Nephron progenitor cell (in vitro differentiated cells): ENCODE data around the gene SEC63.
A peak's percentile ranks its signal among the peaks of the same experiment; 100 is the strongest.
"Not testable (repeated sequence)": the region's sequence is repeated elsewhere in the genome, so short reads cannot be mapped to it uniquely, and the experiment has no call there.

Source experiments
- DNase-seq: peaks from one replicate; pipeline ENCODE4 v3.0.0; 2021
- H3K27ac Mint-ChIP-seq: 2 replicates; pipeline ENCODE4 v1.8.0; 2021; ENCODE audit warnings: mild to moderate bottlenecking, moderate library complexity, mixed read lengths
- H3K27me3 Mint-ChIP-seq: 2 replicates; pipeline ENCODE4 v1.8.0; 2021; ENCODE audit warnings: mild to moderate bottlenecking, low read depth, mixed read lengths; ENCODE audit not compliant: poor library complexity
- H3K36me3 Mint-ChIP-seq: 2 replicates; pipeline ENCODE4 v1.8.0; 2021; ENCODE audit warnings: low read depth, mixed read lengths
- H3K4me1 Mint-ChIP-seq: 2 replicates; pipeline ENCODE4 v1.8.0; 2021; ENCODE audit warnings: mixed read lengths
- H3K4me3 Mint-ChIP-seq: 2 replicates; pipeline ENCODE4 v1.8.0; 2021; ENCODE audit warnings: mild to moderate bottlenecking, moderate library complexity, mixed read lengths
- H3K9me3 Mint-ChIP-seq: 2 replicates; pipeline ENCODE4 v1.8.0; 2021; ENCODE audit warnings: mild to moderate bottlenecking, moderate library complexity, mixed read lengths
- TF ChIP-seq, protein P1 (sequence below): fragments of 200-600 bp; sonication (generic); IDR thresholded peaks from 2 replicates; pipeline ENCODE4 v1.5.0; 2021; ENCODE audit warnings: antibody characterized with exemption

The SEC63 gene

DNA sequence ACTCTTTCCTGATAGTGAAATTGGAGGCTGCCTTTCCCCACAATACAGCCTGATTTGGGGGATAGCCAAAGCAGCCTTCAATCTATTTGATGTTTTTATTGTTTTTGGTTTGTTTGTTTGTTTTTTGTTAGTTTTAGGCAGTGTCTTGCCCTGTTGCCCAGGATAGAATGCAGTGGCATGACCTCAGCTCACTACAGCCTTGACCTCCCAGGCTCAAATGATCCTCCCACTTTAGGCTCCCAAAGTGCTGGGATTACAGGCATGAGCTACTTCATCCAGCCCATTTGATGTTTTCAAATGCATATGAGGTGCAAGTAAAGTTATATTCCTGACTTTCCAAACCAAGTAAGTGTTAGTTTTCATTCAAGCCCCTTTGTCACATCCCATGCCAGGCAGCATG is 41.3 kb upstream of the SEC63 start:
- Mint-ChIP-seq H3K27me3 (peaks cover 4% of the 10 kb centered on the region), H3K27ac (peak overlapping the region; percentile 47), H3K4me1 (peaks cover 47% of the 10 kb centered on the region), H3K9me3 (no peaks in the 10 kb centered on the region), H3K36me3 (no peaks in the 10 kb centered on the region), H3K4me3 (peak overlapping the region; percentile 6)
- DNase-seq: peak; percentile 8
- TF ChIP-seq, protein P1, sequence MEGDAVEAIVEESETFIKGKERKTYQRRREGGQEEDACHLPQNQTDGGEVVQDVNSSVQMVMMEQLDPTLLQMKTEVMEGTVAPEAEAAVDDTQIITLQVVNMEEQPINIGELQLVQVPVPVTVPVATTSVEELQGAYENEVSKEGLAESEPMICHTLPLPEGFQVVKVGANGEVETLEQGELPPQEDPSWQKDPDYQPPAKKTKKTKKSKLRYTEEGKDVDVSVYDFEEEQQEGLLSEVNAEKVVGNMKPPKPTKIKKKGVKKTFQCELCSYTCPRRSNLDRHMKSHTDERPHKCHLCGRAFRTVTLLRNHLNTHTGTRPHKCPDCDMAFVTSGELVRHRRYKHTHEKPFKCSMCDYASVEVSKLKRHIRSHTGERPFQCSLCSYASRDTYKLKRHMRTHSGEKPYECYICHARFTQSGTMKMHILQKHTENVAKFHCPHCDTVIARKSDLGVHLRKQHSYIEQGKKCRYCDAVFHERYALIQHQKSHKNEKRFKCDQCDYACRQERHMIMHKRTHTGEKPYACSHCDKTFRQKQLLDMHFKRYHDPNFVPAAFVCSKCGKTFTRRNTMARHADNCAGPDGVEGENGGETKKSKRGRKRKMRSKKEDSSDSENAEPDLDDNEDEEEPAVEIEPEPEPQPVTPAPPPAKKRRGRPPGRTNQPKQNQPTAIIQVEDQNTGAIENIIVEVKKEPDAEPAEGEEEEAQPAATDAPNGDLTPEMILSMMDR: no peak

DNA sequence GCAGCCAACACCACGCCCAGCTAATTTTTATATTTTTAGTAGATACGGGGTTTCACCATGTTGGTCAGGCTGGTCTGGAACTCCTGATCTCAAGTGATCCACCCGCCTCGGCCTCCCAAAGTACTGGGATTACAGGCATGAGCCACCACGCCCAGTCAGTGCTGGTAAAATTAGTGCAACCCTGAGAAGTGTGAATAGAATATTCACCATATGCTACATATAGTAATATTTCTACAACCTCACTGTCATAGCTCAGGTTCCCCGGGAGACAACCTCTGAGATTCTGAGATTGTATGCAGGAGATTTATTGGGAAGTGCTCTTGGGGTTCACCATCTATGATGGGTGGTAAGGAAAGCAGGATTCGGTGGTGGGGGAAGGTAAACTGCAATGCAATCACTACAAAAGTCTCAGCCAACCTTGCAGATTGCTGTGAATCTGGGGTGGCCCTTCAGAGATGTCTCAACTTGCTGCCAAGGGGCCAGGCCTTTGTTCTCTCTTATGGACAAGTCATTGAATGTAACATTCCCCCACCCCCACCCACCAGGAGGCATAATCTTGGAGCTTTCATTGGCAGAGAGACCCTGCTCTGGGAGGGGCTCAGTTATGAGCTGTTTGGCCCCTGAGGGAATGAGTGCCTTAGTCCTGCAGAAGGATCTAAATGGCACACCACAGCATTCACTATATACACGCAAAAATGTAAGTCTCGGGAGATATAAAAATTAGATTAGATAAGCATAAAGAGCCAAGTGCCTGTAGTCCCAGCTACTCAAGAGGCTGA is 34.0 kb upstream of the SEC63 start:
- Mint-ChIP-seq H3K4me3 (no peak overlapping the region), H3K36me3 (no peaks in the 10 kb centered on the region), H3K27ac (no peak overlapping the region), H3K4me1 (peaks cover 32% of the 10 kb centered on the region), H3K27me3 (no peaks in the 10 kb centered on the region), H3K9me3 (no peaks in the 10 kb centered on the region)
- TF ChIP-seq, protein P1: no peak
- no peak for DNase-seq

DNA sequence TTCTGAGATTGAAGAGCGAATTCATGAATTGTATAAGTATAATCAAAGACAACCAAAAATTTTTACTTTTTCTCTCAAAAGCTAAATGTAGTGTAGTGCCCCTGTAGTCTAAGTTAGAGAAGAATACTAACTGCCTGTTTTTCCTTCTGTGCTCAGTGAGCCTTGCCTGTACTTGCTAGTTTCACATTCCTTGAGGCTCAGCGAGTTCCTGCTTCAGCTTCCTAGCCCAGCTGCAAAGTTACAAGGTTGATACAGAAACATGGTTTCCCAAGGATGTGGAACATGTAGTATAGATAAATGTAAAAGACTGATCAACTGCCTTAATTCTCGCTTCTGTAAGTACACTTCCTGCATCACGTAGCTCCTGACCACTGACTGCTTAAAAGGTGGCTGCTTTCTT is 33.1 kb upstream of the SEC63 start:
- Mint-ChIP-seq H3K4me1 (peaks cover 32% of the 10 kb centered on the region), H3K27ac (peak overlapping the region; percentile 25), H3K36me3 (no peaks in the 10 kb centered on the region), H3K9me3 (no peaks in the 10 kb centered on the region), H3K4me3 (peak overlapping the region; percentile 11), H3K27me3 (no peaks in the 10 kb centered on the region)
- no peak for DNase-seq
- TF ChIP-seq, protein P1: no peak

DNA sequence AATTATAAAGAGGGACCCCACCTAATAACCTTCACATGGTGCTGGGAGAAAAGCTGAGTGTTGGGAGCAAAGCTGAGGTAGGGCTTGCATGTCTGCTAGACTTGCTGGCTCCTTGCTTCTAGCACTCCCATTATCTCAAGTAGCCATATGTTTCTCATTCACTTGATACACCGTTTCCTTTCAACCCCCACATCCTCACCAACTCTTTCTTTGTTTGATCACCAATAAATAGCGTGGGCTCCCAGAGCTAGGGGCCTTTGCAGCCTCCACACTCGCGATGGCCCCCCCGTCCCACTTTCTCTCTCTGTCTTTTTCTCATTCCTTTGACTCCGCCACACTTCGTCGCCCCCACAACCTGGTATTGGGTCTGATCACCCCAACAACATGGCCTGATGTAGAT is 32.6 kb upstream of the SEC63 start:
- H3K4me3 Mint-ChIP-seq: peak overlapping the region; percentile 1
- DNase-seq, H3K27me3 Mint-ChIP-seq, H3K36me3 Mint-ChIP-seq, H3K9me3 Mint-ChIP-seq: not testable (repeated sequence)
- peaks cover 32% of the 10 kb centered on the region for H3K4me1 Mint-ChIP-seq
- H3K27ac Mint-ChIP-seq: peak overlapping the region; percentile 21

DNA sequence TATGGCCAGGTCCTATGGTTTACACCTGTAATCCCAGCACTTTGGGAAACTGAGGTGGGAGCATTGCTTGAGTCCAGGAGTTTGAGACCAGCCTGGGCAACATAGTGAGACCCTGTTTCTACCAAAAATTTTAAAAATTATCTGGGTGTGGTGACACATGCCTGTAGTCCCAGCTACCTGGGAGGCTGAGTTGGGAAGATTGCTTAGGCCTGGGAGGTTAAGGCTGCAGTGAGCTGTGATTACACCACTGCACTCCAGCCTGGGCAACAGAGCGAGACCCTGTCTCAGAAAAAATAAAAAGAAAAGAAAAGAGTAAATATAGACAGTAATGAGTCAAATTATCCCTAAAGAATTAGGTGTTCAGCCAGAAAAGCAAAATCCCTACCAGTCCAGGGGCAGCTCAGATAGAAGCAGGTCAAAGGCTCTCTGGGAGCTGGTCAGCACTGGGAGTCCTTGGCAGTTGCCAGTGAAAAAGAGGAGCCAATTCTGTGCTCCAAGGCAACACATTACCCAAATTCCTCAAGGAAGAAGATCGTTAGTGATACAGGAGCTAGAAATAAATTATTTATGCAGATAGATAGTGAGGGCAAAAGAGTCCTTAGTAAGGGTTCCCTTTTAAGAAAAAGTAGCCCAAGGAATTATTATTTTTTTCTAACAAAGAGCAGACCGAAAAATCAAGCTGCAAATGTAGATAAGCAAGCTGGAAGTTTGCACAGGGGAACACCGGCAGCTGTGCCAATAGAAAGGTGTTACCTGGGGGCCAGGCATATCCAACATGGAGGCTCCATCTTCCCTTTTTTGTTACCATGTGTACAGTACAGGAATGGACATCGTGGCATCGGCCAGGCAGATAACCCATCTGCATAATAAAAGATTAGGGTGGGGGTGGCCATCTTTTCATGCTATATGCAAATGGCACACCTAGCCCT is 31.4 kb upstream of the SEC63 start:
- H3K4me3 Mint-ChIP-seq: no peak overlapping the region
- H3K27ac Mint-ChIP-seq: no peak overlapping the region
- no peaks in the 10 kb centered on the region for H3K27me3 Mint-ChIP-seq
- H3K4me1 Mint-ChIP-seq: peaks cover 32% of the 10 kb centered on the region
- H3K9me3 Mint-ChIP-seq: peaks cover 6% of the 10 kb centered on the region
- no peak for DNase-seq
- TF ChIP-seq, protein P1: no peak
- H3K36me3 Mint-ChIP-seq: no peaks in the 10 kb centered on the region

DNA sequence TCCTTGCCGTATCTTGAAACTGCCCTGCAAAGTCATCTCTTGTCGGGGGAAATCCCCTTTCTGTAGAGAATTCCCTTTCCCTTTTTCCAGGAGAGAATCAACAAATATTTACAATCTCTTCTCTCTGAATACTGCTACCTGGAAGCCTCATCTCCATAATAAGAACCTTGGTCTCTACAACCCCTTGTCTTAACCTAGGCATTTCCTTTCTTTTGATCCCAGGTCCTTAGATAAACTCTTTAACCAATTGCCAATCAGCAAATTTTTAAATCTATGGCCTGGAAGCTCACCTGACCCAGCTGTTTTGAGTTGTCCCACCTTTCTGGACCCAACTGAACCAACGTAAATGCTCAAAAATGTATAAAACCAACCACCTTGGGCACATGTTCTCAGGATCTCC is 30.6 kb upstream of the SEC63 start:
- Mint-ChIP-seq H3K36me3 (no peaks in the 10 kb centered on the region), H3K4me3 (no peak overlapping the region), H3K27ac (no peak overlapping the region), H3K4me1 (peaks cover 32% of the 10 kb centered on the region), H3K9me3 (peaks cover 12% of the 10 kb centered on the region), H3K27me3 (no peaks in the 10 kb centered on the region)
- TF ChIP-seq, protein P1: no peak
- DNase-seq: no peak
